SW480 (cell line): ENCODE measurements around the gene TMBIM1.
"Not testable (repeated sequence)": the region's sequence is repeated elsewhere in the genome, so short reads cannot be mapped to it uniquely, and the experiment has no call there.

Experiments used
- DNase-seq: peaks from one replicate; pipeline ENCODE4 v3.0.0-alpha.2; 2016; ENCODE audit warnings: low spot score

TMBIM1 gene

GRCh38 chr2:218317835-218318234 lies 25.5 kb upstream of the TMBIM1 start:
- DNase-seq, result no peak

- no peak for DNase-seq
These were observed 25.0 kb upstream of the TMBIM1 start for GRCh38 chr2:218317303-218317630.

GRCh38 chr2:218315397-218315796 lies 23.1 kb upstream of the TMBIM1 start:
- DNase-seq, result no peak

- DNase-seq, result not testable (repeated sequence)
These were observed 22.5 kb upstream of the TMBIM1 start for GRCh38 chr2:218314764-218315163.

- no peak for DNase-seq
These were observed 21.1 kb upstream of the TMBIM1 start for GRCh38 chr2:218313356-218313755.

GRCh38 chr2:218312267-218312756 lies 20.0 kb upstream of the TMBIM1 start:
- DNase-seq, result no peak

- DNase-seq, result not testable (repeated sequence)
These were observed 19.4 kb upstream of the TMBIM1 start for GRCh38 chr2:218311541-218312266.

GRCh38 chr2:218310853-218311540 lies 18.7 kb upstream of the TMBIM1 start:
- no peak for DNase-seq

GRCh38 chr2:218307415-218308090 lies 15.2 kb upstream of the TMBIM1 start:
- DNase-seq, result no peak

GRCh38 chr2:218306184-218306920 lies 14.0 kb upstream of the TMBIM1 start:
- no peak for DNase-seq

GRCh38 chr2:218305383-218305782 lies 13.1 kb upstream of the TMBIM1 start:
- no peak for DNase-seq

GRCh38 chr2:218301176-218301819 lies 9.0 kb upstream of the TMBIM1 start:
- DNase-seq, result peak; percentile 83

- DNase-seq, result no peak
These were observed 7.8 kb upstream of the TMBIM1 start for GRCh38 chr2:218300141-218300540.

GRCh38 chr2:218298314-218298875 lies 6.1 kb upstream of the TMBIM1 start:
- DNase-seq, result no peak

GRCh38 chr2:218296847-218297246 lies 4.5 kb upstream of the TMBIM1 start:
- no peak for DNase-seq

GRCh38 chr2:218296200-218296599 lies 3.9 kb upstream of the TMBIM1 start:
- DNase-seq, result no peak

- DNase-seq, result no peak
These were observed 2.7 kb upstream of the TMBIM1 start for GRCh38 chr2:218295029-218295428.

- no peak for DNase-seq
These were observed 2.2 kb upstream of the TMBIM1 start for GRCh38 chr2:218294430-218295022.

GRCh38 chr2:218293715-218294429 lies 1.6 kb upstream of the TMBIM1 start:
- DNase-seq, result no peak

- no peak for DNase-seq
These were observed 820 bp downstream of the TMBIM1 start for GRCh38 chr2:218291318-218292047.
